HG02763 (cell line): ENCODE measurements around the gene CFAP77.

Experiments
- ATAC-seq: cut with Tn5 transposase; IDR thresholded peaks from one replicate; pipeline ENCODE4 v1.9.1; 2021; ENCODE audit warnings: mild to moderate bottlenecking, moderate library complexity; ENCODE audit not compliant: unreplicated experiment

The CFAP77 gene

GRCh38 chr9:132486706-132487350, 76.8 kb downstream of the CFAP77 start:
- ATAC-seq: no peak

- ATAC-seq: no peak
These were observed 77.4 kb downstream of the CFAP77 start for GRCh38 chr9:132487351-132487791.

GRCh38 chr9:132487980-132488535, 78.0 kb downstream of the CFAP77 start:
- no peak for ATAC-seq

GRCh38 chr9:132488626-132489025, 78.6 kb downstream of the CFAP77 start:
- no peak for ATAC-seq

GRCh38 chr9:132489536-132489935, 79.5 kb downstream of the CFAP77 start:
- ATAC-seq: no peak

GRCh38 chr9:132494857-132495256, 84.8 kb downstream of the CFAP77 start:
- ATAC-seq: no peak

GRCh38 chr9:132497731-132498130, 87.7 kb downstream of the CFAP77 start:
- no peak for ATAC-seq

- ATAC-seq: no peak
These were observed 88.7 kb downstream of the CFAP77 start for GRCh38 chr9:132498531-132499210.

GRCh38 chr9:132499251-132499650, 89.2 kb downstream of the CFAP77 start:
- ATAC-seq: no peak

GRCh38 chr9:132500193-132500592, 90.2 kb downstream of the CFAP77 start:
- no peak for ATAC-seq

GRCh38 chr9:132502480-132502879, 92.5 kb downstream of the CFAP77 start:
- ATAC-seq: no peak

GRCh38 chr9:132503116-132503515, 93.1 kb downstream of the CFAP77 start:
- ATAC-seq: no peak

GRCh38 chr9:132504488-132504887, 94.5 kb downstream of the CFAP77 start:
- no peak for ATAC-seq

GRCh38 chr9:132505991-132506655, 96.1 kb downstream of the CFAP77 start:
- no peak for ATAC-seq

- ATAC-seq: no peak
These were observed 97.1 kb downstream of the CFAP77 start for GRCh38 chr9:132506977-132507669.

- no peak for ATAC-seq
These were observed 97.9 kb downstream of the CFAP77 start for GRCh38 chr9:132507670-132508469.

- no peak for ATAC-seq
These were observed 100.2 kb downstream of the CFAP77 start for GRCh38 chr9:132509928-132510874.

GRCh38 chr9:132511191-132511999, 101.4 kb downstream of the CFAP77 start:
- no peak for ATAC-seq
